ENCODE measurements around the gene KARS1.
A peak's percentile ranks its signal among the peaks of the same experiment; 100 is the strongest.

KARS1 gene

GRCh38 chr16:75653922-75654321, 6.5 kb upstream of the KARS1 start:
- Histone ChIP-seq H3K4me3 (no peak overlapping the region), H3K36me3 (peaks cover 45 to 49% (median 48%) of the 10 kb centered on the region in 3 donors), H3K4me1 (peaks cover 0 to 49% (median 30%) of the 10 kb centered on the region in 4 donors), H3K27ac (no peak overlapping the region), H3K9me3 (no peaks in the 10 kb centered on the region), H3K27me3 (no peaks in the 10 kb centered on the region)
- intact Hi-C loops (cut with DNase I; ENCODE audit: low total_unique reads): no loop called here
- no peak for TF ChIP-seq CTCF (IDR thresholded peaks at IDR 0.05)
- DNase-seq: no peak

DNA sequence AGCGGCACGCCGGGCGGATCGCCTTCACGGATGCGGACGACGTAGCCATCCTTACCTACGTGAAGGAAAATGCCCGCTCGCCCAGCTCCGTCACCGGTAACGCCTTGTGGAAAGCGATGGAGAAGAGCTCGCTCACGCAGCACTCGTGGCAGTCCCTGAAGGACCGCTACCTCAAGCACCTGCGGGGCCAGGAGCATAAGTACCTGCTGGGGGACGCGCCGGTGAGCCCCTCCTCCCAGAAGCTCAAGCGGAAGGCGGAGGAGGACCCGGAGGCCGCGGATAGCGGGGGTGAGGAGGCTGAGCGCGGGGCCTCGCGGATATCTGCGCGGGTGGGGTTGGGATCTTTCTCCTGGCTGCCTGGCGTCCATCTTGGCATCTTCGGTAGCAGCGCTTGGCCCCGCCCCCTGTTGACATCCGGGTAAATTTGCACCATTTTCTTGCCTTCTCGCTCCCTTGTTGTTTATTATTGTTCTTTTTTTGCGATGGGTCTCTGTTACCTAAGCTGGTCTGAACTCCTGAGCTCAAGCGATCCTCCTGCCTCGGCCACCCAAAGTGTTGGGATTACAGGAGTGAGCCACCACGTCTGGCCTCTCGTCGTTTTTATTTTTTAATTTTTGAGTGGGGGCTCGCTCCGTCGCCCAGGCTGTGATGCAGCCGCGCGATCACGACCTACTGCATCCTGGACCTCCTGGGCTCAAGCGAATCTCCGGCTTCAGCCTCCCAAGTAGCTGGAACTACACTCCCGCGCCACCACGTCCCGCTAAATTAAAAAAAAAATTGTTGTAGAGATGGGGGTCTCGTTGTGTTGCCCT, 1.0 kb upstream of the KARS1 start:
- intact Hi-C loops (cut with DNase I; ENCODE audit: low total_unique reads): no loop called here
- H3K4me3 ChIP-seq: peak overlapping the region; percentile 81 to 99
- peak; percentile 89 to 91 for DNase-seq
- H3K36me3 ChIP-seq: peaks cover 0 to 20% (median 16%) of the 10 kb centered on the region in 3 donors
- no peaks in the 10 kb centered on the region for H3K9me3 ChIP-seq
- peak overlapping the region; percentile 98 to 99 for H3K27ac ChIP-seq
- H3K4me1 ChIP-seq: peaks cover 0 to 69% (median 43%) of the 10 kb centered on the region in 4 donors
- TF ChIP-seq CTCF (IDR thresholded peaks at IDR 0.05): no peak
- no peaks in the 10 kb centered on the region for H3K27me3 ChIP-seq

- TF ChIP-seq CTCF (IDR thresholded peaks at IDR 0.05): no peak
- Histone ChIP-seq H3K27me3 (no peaks in the 10 kb centered on the region), H3K27ac (peak overlapping the region; percentile 98 to 99), H3K4me3 (peak overlapping the region; percentile 81 to 99), H3K4me1 (peaks cover 0 to 55% (median 36%) of the 10 kb centered on the region in 4 donors), H3K9me3 (no peaks in the 10 kb centered on the region), H3K36me3 (peaks cover 0 to 32% (median 16%) of the 10 kb centered on the region in 3 donors)
- intact Hi-C loops (cut with DNase I; ENCODE audit: low total_unique reads): no loop called here
- DNase-seq: no peak
Measured at GRCh38 chr16:75647112-75647491, 363 bp downstream of the KARS1 start.

GRCh38 chr16:75644240-75645012, 3.0 kb downstream of the KARS1 start:
- DNase-seq: no peak
- no peak for TF ChIP-seq CTCF (IDR thresholded peaks at IDR 0.05)
- Histone ChIP-seq H3K27me3 (no peaks in the 10 kb centered on the region), H3K4me1 (peaks cover 0 to 31% (median 16%) of the 10 kb centered on the region in 4 donors), H3K36me3 (peaks cover 23 to 55% (median 39%) of the 10 kb centered on the region in 3 donors), H3K4me3 (no peak overlapping the region), H3K27ac (no peak overlapping the region), H3K9me3 (no peaks in the 10 kb centered on the region)
- intact Hi-C loops (cut with DNase I; ENCODE audit: low total_unique reads): no loop called here

- intact Hi-C loops (cut with DNase I; ENCODE audit: low total_unique reads): no loop called here
- Histone ChIP-seq H3K36me3 (peaks cover 56 to 91% (median 72%) of the 10 kb centered on the region in 3 donors), H3K4me1 (peaks cover 0 to 17% (median 7%) of the 10 kb centered on the region in 4 donors), H3K9me3 (no peaks in the 10 kb centered on the region), H3K27me3 (no peaks in the 10 kb centered on the region), H3K4me3 (no peak overlapping the region), H3K27ac (no peak overlapping the region)
- no peak for TF ChIP-seq CTCF (IDR thresholded peaks at IDR 0.05)
- DNase-seq: no peak
Measured at GRCh38 chr16:75640598-75640997, 6.9 kb downstream of the KARS1 start.

Data from tibial artery (tissue), 4 donors.